ENCODE measurements around the gene WWTR1.

Gene WWTR1

DNA sequence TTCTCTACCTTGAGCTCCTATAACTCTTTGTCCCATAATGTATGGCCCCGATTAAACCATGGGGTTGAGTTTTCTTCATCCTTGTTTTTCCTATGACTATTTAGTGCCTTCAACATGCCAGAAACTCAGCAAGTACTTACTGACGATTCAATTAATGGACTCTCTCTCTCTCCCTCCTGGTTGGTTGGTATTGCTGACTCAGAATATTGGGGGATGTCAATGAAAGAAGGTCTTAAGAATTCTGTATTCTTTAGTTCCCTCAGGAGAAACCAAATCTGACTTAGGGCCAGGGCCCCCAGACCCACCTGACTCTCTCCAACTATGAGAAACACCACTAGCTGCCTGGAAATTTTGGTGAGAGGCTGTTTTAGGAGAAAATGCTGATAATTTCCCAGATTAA, 142.6 kb downstream of the WWTR1 start:
- TF ChIP-seq, protein P1, sequence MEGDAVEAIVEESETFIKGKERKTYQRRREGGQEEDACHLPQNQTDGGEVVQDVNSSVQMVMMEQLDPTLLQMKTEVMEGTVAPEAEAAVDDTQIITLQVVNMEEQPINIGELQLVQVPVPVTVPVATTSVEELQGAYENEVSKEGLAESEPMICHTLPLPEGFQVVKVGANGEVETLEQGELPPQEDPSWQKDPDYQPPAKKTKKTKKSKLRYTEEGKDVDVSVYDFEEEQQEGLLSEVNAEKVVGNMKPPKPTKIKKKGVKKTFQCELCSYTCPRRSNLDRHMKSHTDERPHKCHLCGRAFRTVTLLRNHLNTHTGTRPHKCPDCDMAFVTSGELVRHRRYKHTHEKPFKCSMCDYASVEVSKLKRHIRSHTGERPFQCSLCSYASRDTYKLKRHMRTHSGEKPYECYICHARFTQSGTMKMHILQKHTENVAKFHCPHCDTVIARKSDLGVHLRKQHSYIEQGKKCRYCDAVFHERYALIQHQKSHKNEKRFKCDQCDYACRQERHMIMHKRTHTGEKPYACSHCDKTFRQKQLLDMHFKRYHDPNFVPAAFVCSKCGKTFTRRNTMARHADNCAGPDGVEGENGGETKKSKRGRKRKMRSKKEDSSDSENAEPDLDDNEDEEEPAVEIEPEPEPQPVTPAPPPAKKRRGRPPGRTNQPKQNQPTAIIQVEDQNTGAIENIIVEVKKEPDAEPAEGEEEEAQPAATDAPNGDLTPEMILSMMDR (IDR thresholded peaks at IDR 0.05; ENCODE audit: extremely low read depth, insufficient read depth, missing control alignments): no peak
- in situ Hi-C loops (cut with MboI; ENCODE audit: low pct_unique_long_range_greater_than_20kb, low sequenced_read_pairs, unreplicated experiment): no loop called here
- no peak for DNase-seq (ENCODE audit: low spot score)

DNA sequence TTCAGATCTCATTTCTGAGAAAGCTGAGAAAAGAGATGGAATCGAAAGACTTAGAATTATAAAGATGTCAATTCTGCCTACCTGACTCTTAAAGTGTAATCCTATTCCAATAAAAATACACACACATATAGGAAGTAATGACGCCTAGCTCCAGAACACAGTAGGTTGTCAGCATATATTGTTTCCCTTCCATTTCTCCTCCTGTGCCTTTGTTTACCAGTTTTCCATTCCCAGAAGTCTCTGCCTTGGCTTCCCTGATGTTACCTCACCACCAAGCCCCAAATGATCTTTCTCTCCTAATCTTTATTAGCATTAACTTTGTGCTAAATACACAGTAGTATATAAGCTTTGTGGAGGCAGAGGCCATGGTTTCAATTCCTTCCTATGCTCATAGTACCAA, 143.4 kb downstream of the WWTR1 start:
- TF ChIP-seq, protein P1 (IDR thresholded peaks at IDR 0.05; ENCODE audit: extremely low read depth, insufficient read depth, missing control alignments): no peak
- in situ Hi-C loops (cut with MboI; ENCODE audit: low pct_unique_long_range_greater_than_20kb, low sequenced_read_pairs, unreplicated experiment): no loop called here
- DNase-seq (ENCODE audit: low spot score): no peak

- in situ Hi-C loops (cut with MboI; ENCODE audit: low pct_unique_long_range_greater_than_20kb, low sequenced_read_pairs, unreplicated experiment): no loop called here
- TF ChIP-seq, protein P1 (IDR thresholded peaks at IDR 0.05; ENCODE audit: extremely low read depth, insufficient read depth, missing control alignments): peak; percentile 85
- peak; percentile 63 for DNase-seq (ENCODE audit: low spot score)
Measured at GRCh38 chr3:149512073-149512782, 145.6 kb downstream of the WWTR1 start.

DNA sequence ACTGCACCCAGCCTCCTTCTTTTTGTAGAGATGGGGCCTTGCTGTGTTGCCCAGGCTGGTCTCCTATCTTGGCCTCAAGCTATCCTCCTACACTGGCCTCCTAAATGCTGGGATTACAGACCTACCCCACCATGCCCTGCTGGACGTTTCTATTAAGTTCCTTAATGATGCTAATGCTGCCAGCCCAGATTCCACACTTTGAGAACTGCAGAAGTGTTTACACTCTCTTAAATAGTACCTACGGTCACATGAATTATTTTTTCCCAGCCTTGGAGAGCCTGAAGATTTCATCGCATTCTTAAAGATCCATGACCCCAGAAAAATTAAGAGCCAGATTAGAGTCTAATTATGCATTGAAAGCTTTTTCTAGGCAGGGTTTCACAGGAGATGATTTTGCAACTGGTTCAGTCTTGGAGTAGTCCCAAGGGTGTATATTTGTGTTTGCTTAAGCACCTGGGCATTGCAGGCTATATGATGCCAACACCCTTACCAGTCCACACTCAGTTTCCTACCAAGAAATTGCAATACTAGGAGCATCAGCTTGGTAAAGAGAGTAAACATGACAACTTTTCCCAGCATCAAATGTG, 146.7 kb downstream of the WWTR1 start:
- TF ChIP-seq, protein P1 (IDR thresholded peaks at IDR 0.05; ENCODE audit: extremely low read depth, insufficient read depth, missing control alignments): no peak
- DNase-seq (ENCODE audit: low spot score): no peak
- in situ Hi-C loops (cut with MboI; ENCODE audit: low pct_unique_long_range_greater_than_20kb, low sequenced_read_pairs, unreplicated experiment): no loop called here

- in situ Hi-C loops (cut with MboI; ENCODE audit: low pct_unique_long_range_greater_than_20kb, low sequenced_read_pairs, unreplicated experiment): no loop called here
- no peak for DNase-seq (ENCODE audit: low spot score)
- TF ChIP-seq, protein P1 (IDR thresholded peaks at IDR 0.05; ENCODE audit: extremely low read depth, insufficient read depth, missing control alignments): no peak
Measured at GRCh38 chr3:149510480-149510879, 147.3 kb downstream of the WWTR1 start.

DNA sequence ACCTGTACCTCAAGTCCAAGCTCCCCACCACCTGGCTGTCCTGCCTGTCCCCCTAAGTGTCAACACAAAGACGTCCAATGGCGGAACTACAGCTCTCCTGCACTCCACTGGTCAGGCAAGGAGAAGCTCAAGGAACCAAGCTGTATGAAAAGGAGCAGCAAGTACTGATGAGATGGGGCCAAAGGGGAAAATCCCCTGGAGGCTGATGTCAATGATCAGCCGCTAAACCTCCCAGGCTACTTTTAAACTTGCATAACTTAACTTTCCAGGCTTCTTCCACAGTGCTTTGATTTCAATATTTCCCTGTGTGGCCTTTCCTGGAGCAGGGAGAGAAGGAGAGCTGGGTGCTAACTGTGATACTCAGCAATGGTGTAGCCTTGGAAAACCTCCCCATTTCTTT, 148.3 kb downstream of the WWTR1 start:
- no peak for DNase-seq (ENCODE audit: low spot score)
- in situ Hi-C loops (cut with MboI; ENCODE audit: low pct_unique_long_range_greater_than_20kb, low sequenced_read_pairs, unreplicated experiment): no loop called here
- TF ChIP-seq, protein P1 (IDR thresholded peaks at IDR 0.05; ENCODE audit: extremely low read depth, insufficient read depth, missing control alignments): no peak

Measured in GM13977 (cell line).